ENCODE results near the gene FXYD6.
"Not testable (repeated sequence)": the region's sequence is repeated elsewhere in the genome, so short reads cannot be mapped to it uniquely, and the experiment has no call there.

Gene FXYD6

GRCh38 chr11:117814766-117815261 lies 61.6 kb downstream of the FXYD6 start:
- no peaks in the 10 kb centered on the region for H3K9me3 ChIP-seq (replicated peaks; ENCODE audit: low read length)
- H3K4me2 ChIP-seq (ENCODE audit: low read length) = no peak overlapping the region
- no peaks in the 10 kb centered on the region for H3K36me3 ChIP-seq (ENCODE audit: insufficient read depth, low read length)
- no peak overlapping the region for H3K9ac ChIP-seq (ENCODE audit: low read depth, low read length)
- H3K4me1 ChIP-seq (ENCODE audit: control insufficient read depth, insufficient read depth, low read length) = no peaks in the 10 kb centered on the region
- no peak overlapping the region for H3K4me3 ChIP-seq (ENCODE audit: low read length)
- peaks cover under 1% of the 10 kb centered on the region for H3K27me3 ChIP-seq (ENCODE audit: control insufficient read depth, insufficient read depth, low read length)

- Histone ChIP-seq H3K9me3 (replicated peaks; ENCODE audit: low read length) (no peaks in the 10 kb centered on the region), H3K4me3 (ENCODE audit: low read length) (no peak overlapping the region), H3K4me1 (ENCODE audit: control insufficient read depth, insufficient read depth, low read length) (no peaks in the 10 kb centered on the region), H3K27me3 (ENCODE audit: control insufficient read depth, insufficient read depth, low read length) (peaks cover 6% of the 10 kb centered on the region), H3K9ac (ENCODE audit: low read depth, low read length) (no peak overlapping the region), H3K4me2 (ENCODE audit: low read length) (no peak overlapping the region), H3K36me3 (ENCODE audit: insufficient read depth, low read length) (no peaks in the 10 kb centered on the region)
These were observed 62.2 kb downstream of the FXYD6 start for GRCh38 chr11:117814204-117814765.

- not testable (repeated sequence) for H3K4me2 ChIP-seq (ENCODE audit: low read length); H3K36me3 ChIP-seq (ENCODE audit: insufficient read depth, low read length); H3K4me3 ChIP-seq (ENCODE audit: low read length); H3K9me3 ChIP-seq (replicated peaks; ENCODE audit: low read length); H3K4me1 ChIP-seq (ENCODE audit: control insufficient read depth, insufficient read depth, low read length); H3K9ac ChIP-seq (ENCODE audit: low read depth, low read length)
- peaks cover 26% of the 10 kb centered on the region for H3K27me3 ChIP-seq (ENCODE audit: control insufficient read depth, insufficient read depth, low read length)
These were observed 66.4 kb downstream of the FXYD6 start for GRCh38 chr11:117810056-117810451.

- Histone ChIP-seq H3K9me3 (replicated peaks; ENCODE audit: low read length) (no peaks in the 10 kb centered on the region), H3K4me2 (ENCODE audit: low read length) (no peak overlapping the region), H3K36me3 (ENCODE audit: insufficient read depth, low read length) (no peaks in the 10 kb centered on the region), H3K4me3 (ENCODE audit: low read length) (no peak overlapping the region), H3K27me3 (ENCODE audit: control insufficient read depth, insufficient read depth, low read length) (peaks cover 31% of the 10 kb centered on the region), H3K9ac (ENCODE audit: low read depth, low read length) (no peak overlapping the region), H3K4me1 (ENCODE audit: control insufficient read depth, insufficient read depth, low read length) (no peaks in the 10 kb centered on the region)
These were observed 67.0 kb downstream of the FXYD6 start for GRCh38 chr11:117809236-117810055.

GRCh38 chr11:117808784-117809183 lies 67.7 kb downstream of the FXYD6 start:
- Histone ChIP-seq H3K4me3 (ENCODE audit: low read length) (no peak overlapping the region), H3K4me2 (ENCODE audit: low read length) (no peak overlapping the region), H3K9me3 (replicated peaks; ENCODE audit: low read length) (no peaks in the 10 kb centered on the region), H3K4me1 (ENCODE audit: control insufficient read depth, insufficient read depth, low read length) (no peaks in the 10 kb centered on the region), H3K9ac (ENCODE audit: low read depth, low read length) (no peak overlapping the region), H3K27me3 (ENCODE audit: control insufficient read depth, insufficient read depth, low read length) (peaks cover 36% of the 10 kb centered on the region), H3K36me3 (ENCODE audit: insufficient read depth, low read length) (no peaks in the 10 kb centered on the region)

- Histone ChIP-seq H3K4me3 (ENCODE audit: low read length) (no peak overlapping the region), H3K9me3 (replicated peaks; ENCODE audit: low read length) (no peaks in the 10 kb centered on the region), H3K4me1 (ENCODE audit: control insufficient read depth, insufficient read depth, low read length) (no peaks in the 10 kb centered on the region), H3K4me2 (ENCODE audit: low read length) (no peak overlapping the region), H3K9ac (ENCODE audit: low read depth, low read length) (no peak overlapping the region), H3K36me3 (ENCODE audit: insufficient read depth, low read length) (no peaks in the 10 kb centered on the region), H3K27me3 (ENCODE audit: control insufficient read depth, insufficient read depth, low read length) (peaks cover 39% of the 10 kb centered on the region)
These were observed 68.8 kb downstream of the FXYD6 start for GRCh38 chr11:117807482-117808327.

- H3K4me1 ChIP-seq (ENCODE audit: control insufficient read depth, insufficient read depth, low read length) = no peaks in the 10 kb centered on the region
- H3K27me3 ChIP-seq (ENCODE audit: control insufficient read depth, insufficient read depth, low read length) = peaks cover 47% of the 10 kb centered on the region
- H3K36me3 ChIP-seq (ENCODE audit: insufficient read depth, low read length) = no peaks in the 10 kb centered on the region
- no peak overlapping the region for H3K4me3 ChIP-seq (ENCODE audit: low read length)
- no peak overlapping the region for H3K9ac ChIP-seq (ENCODE audit: low read depth, low read length)
- H3K4me2 ChIP-seq (ENCODE audit: low read length) = no peak overlapping the region
- no peaks in the 10 kb centered on the region for H3K9me3 ChIP-seq (replicated peaks; ENCODE audit: low read length)
These were observed 69.6 kb downstream of the FXYD6 start for GRCh38 chr11:117806846-117807245.

- Histone ChIP-seq H3K9ac (ENCODE audit: low read depth, low read length) (no peak overlapping the region), H3K4me3 (ENCODE audit: low read length) (no peak overlapping the region), H3K27me3 (ENCODE audit: control insufficient read depth, insufficient read depth, low read length) (peaks cover 62% of the 10 kb centered on the region), H3K4me1 (ENCODE audit: control insufficient read depth, insufficient read depth, low read length) (no peaks in the 10 kb centered on the region), H3K4me2 (ENCODE audit: low read length) (no peak overlapping the region), H3K9me3 (replicated peaks; ENCODE audit: low read length) (no peaks in the 10 kb centered on the region), H3K36me3 (ENCODE audit: insufficient read depth, low read length) (no peaks in the 10 kb centered on the region)
These were observed 71.4 kb downstream of the FXYD6 start for GRCh38 chr11:117805045-117805444.

GRCh38 chr11:117803896-117804295 lies 72.6 kb downstream of the FXYD6 start:
- Histone ChIP-seq H3K9me3 (replicated peaks; ENCODE audit: low read length) (no peaks in the 10 kb centered on the region), H3K4me2 (ENCODE audit: low read length) (no peak overlapping the region), H3K4me3 (ENCODE audit: low read length) (no peak overlapping the region), H3K9ac (ENCODE audit: low read depth, low read length) (no peak overlapping the region), H3K36me3 (ENCODE audit: insufficient read depth, low read length) (no peaks in the 10 kb centered on the region), H3K27me3 (ENCODE audit: control insufficient read depth, insufficient read depth, low read length) (peaks cover 64% of the 10 kb centered on the region), H3K4me1 (ENCODE audit: control insufficient read depth, insufficient read depth, low read length) (no peaks in the 10 kb centered on the region)

- no peak overlapping the region for H3K9ac ChIP-seq (ENCODE audit: low read depth, low read length)
- peaks cover 72% of the 10 kb centered on the region for H3K27me3 ChIP-seq (ENCODE audit: control insufficient read depth, insufficient read depth, low read length)
- no peaks in the 10 kb centered on the region for H3K9me3 ChIP-seq (replicated peaks; ENCODE audit: low read length)
- H3K36me3 ChIP-seq (ENCODE audit: insufficient read depth, low read length) = no peaks in the 10 kb centered on the region
- H3K4me3 ChIP-seq (ENCODE audit: low read length) = no peak overlapping the region
- no peaks in the 10 kb centered on the region for H3K4me1 ChIP-seq (ENCODE audit: control insufficient read depth, insufficient read depth, low read length)
- H3K4me2 ChIP-seq (ENCODE audit: low read length) = no peak overlapping the region
These were observed 76.8 kb downstream of the FXYD6 start for GRCh38 chr11:117799634-117800033.

- no peak within 1 kb of the TSS for H3K9ac ChIP-seq (ENCODE audit: low read depth, low read length)
- H3K27me3 ChIP-seq (ENCODE audit: control insufficient read depth, insufficient read depth, low read length) = peaks cover 76% of the 10 kb centered on the region
- H3K4me2 ChIP-seq (ENCODE audit: low read length) = no peak within 1 kb of the TSS
- H3K9me3 ChIP-seq (replicated peaks; ENCODE audit: low read length) = no peaks in the 10 kb centered on the region
- H3K36me3 ChIP-seq (ENCODE audit: insufficient read depth, low read length) = no peaks in the 10 kb centered on the region
- no peaks in the 10 kb centered on the region for H3K4me1 ChIP-seq (ENCODE audit: control insufficient read depth, insufficient read depth, low read length)
- no peak within 1 kb of the TSS for H3K4me3 ChIP-seq (ENCODE audit: low read length)
These were observed 79.5 kb downstream of the FXYD6 start, which contains the start of gene DSCAML1 for GRCh38 chr11:117796872-117797529. Gene DSCAML1 (minus strand): TSS chr11:117797216. CDS start chr11:117797079, 137 bp downstream.
